ENCODE results near the gene CORO1C.
A peak's percentile ranks its signal among the peaks of the same experiment; 100 is the strongest.

Gene CORO1C

GRCh38 chr12:108614041-108614440 is 117.3 kb downstream of the CORO1C start:
- POLR2A ChIA-PET = no interaction called here

GRCh38 chr12:108613548-108613947 is 117.8 kb downstream of the CORO1C start:
- CTCF ChIA-PET = interaction anchor here (0.7 to 18.2 kb wide), 5 partner anchors 9 to 46 kb away, joined by 3 to 543 read pairs (median 3); partner anchors contain the start of genes ISCU, SART3 and SELPLG
- POLR2A ChIA-PET = no interaction called here
- peak; percentile 46 for DNase-seq (ENCODE audit: extremely low spot score)
- no peak for TF ChIP-seq CTCF (IDR thresholded peaks at IDR 0.05; ENCODE audit: control extremely low read depth, extremely low read depth, low read depth, missing control alignments)

More at GRCh38 chr12:108614041-108614440, 117.3 kb downstream of the CORO1C start:
- TF ChIP-seq CTCF (IDR thresholded peaks at IDR 0.05; ENCODE audit: control extremely low read depth, extremely low read depth, low read depth, missing control alignments) = no peak
- CTCF ChIA-PET = interaction anchor here (0.7 to 18.2 kb wide), 4 partner anchors 8 to 47 kb away, joined by 3 to 543 read pairs (median 119); partner anchors contain the start of genes ISCU, SART3 and SELPLG
- DNase-seq (ENCODE audit: extremely low spot score) = no peak

GRCh38 chr12:108612788-108613282 is 118.5 kb downstream of the CORO1C start:
- TF ChIP-seq CTCF (IDR thresholded peaks at IDR 0.05; ENCODE audit: control extremely low read depth, extremely low read depth, low read depth, missing control alignments) = no peak
- ChIA-PET CTCF (interaction anchor here (0.9 to 18.2 kb wide), 7 partner anchors 9 to 46 kb away, joined by 3 to 543 read pairs (median 3); partner anchors contain the start of genes ISCU, SART3 and SELPLG), POLR2A (no interaction called here)
- no peak for DNase-seq (ENCODE audit: extremely low spot score)

- DNase-seq (ENCODE audit: extremely low spot score) = no peak
- ChIA-PET CTCF (interaction anchor here (1.0 to 18.2 kb wide), 5 partner anchors 8 to 45 kb away, joined by 3 to 543 read pairs (median 6); partner anchors contain the start of genes ISCU, SART3 and SELPLG), POLR2A (no interaction called here)
- peak; percentile 26 for TF ChIP-seq CTCF (IDR thresholded peaks at IDR 0.05; ENCODE audit: control extremely low read depth, extremely low read depth, low read depth, missing control alignments)
Measured at GRCh38 chr12:108611884-108612415, 119.4 kb downstream of the CORO1C start.

- CTCF ChIA-PET = interaction anchor here (0.8 to 18.2 kb wide), 4 partner anchors 44 to 340 kb away, joined by 3 to 543 read pairs (median 3); partner anchors contain the start of genes ISCU and SART3
- POLR2A ChIA-PET = no interaction called here
- no peak for TF ChIP-seq CTCF (IDR thresholded peaks at IDR 0.05; ENCODE audit: control extremely low read depth, extremely low read depth, low read depth, missing control alignments)
- DNase-seq (ENCODE audit: extremely low spot score) = no peak
Measured at GRCh38 chr12:108610856-108611605, 120.3 kb downstream of the CORO1C start.

GRCh38 chr12:108610336-108610815 is 120.9 kb downstream of the CORO1C start:
- CTCF ChIA-PET = interaction anchor here (0.8 to 18.2 kb wide), 3 partner anchors 43 to 340 kb away, joined by 3 to 543 read pairs (median 3); partner anchors contain the start of genes ISCU and SART3
- POLR2A ChIA-PET = no interaction called here
- DNase-seq (ENCODE audit: extremely low spot score) = no peak
- TF ChIP-seq CTCF (IDR thresholded peaks at IDR 0.05; ENCODE audit: control extremely low read depth, extremely low read depth, low read depth, missing control alignments) = no peak

All from GM10248 (cell line).